Measurements from ENCODE around the gene CDH23.

The CDH23 gene

GRCh38 chr10:71788954-71789353, 392.2 kb downstream of the CDH23 start:
- DNase-seq, result no peak

- no peak for DNase-seq
Observed at GRCh38 chr10:71789871-71790270, 393.2 kb downstream of the CDH23 start.

- no peak for DNase-seq
Observed at GRCh38 chr10:71790749-71791440, 394.2 kb downstream of the CDH23 start.

GRCh38 chr10:71795248-71795647, 398.5 kb downstream of the CDH23 start:
- no peak for DNase-seq

- DNase-seq, result no peak
Observed at GRCh38 chr10:71796749-71797405, 400.2 kb downstream of the CDH23 start.

- no peak for DNase-seq
Observed at GRCh38 chr10:71797533-71798307, 401.0 kb downstream of the CDH23 start.

GRCh38 chr10:71798308-71798624, 401.5 kb downstream of the CDH23 start:
- DNase-seq, result no peak

GRCh38 chr10:71799112-71799511, 402.4 kb downstream of the CDH23 start:
- DNase-seq, result no peak

- no peak for DNase-seq
Observed at GRCh38 chr10:71799608-71800453, 403.1 kb downstream of the CDH23 start.

- no peak for DNase-seq
Observed at GRCh38 chr10:71801361-71801760, 404.6 kb downstream of the CDH23 start.

- DNase-seq, result no peak
Observed at GRCh38 chr10:71802235-71802634, 405.5 kb downstream of the CDH23 start.

- DNase-seq, result no peak
Observed at GRCh38 chr10:71802715-71803488, 406.2 kb downstream of the CDH23 start.

- DNase-seq, result no peak
Observed at GRCh38 chr10:71804077-71804476, 407.4 kb downstream of the CDH23 start.

GRCh38 chr10:71805776-71806703, 409.3 kb downstream of the CDH23 start:
- DNase-seq, result peak; percentile 65

- no peak for DNase-seq
Observed at GRCh38 chr10:71806704-71807556, 410.2 kb downstream of the CDH23 start.

- no peak for DNase-seq
Observed at GRCh38 chr10:71807557-71808510, 411.1 kb downstream of the CDH23 start.

- DNase-seq, result no peak
Observed at GRCh38 chr10:71809628-71810027, 412.9 kb downstream of the CDH23 start.

- DNase-seq, result no peak
Observed at GRCh38 chr10:71810048-71810750, 413.5 kb downstream of the CDH23 start.
